HG03520 (cell line): ENCODE results near the gene ICE2.

Source experiments
- ATAC-seq: cut with Tn5 transposase; IDR thresholded peaks from one replicate; pipeline ENCODE4 v1.9.1; 2021; ENCODE audit warnings: mild to moderate bottlenecking, moderate library complexity; ENCODE audit not compliant: unreplicated experiment

The ICE2 gene

DNA sequence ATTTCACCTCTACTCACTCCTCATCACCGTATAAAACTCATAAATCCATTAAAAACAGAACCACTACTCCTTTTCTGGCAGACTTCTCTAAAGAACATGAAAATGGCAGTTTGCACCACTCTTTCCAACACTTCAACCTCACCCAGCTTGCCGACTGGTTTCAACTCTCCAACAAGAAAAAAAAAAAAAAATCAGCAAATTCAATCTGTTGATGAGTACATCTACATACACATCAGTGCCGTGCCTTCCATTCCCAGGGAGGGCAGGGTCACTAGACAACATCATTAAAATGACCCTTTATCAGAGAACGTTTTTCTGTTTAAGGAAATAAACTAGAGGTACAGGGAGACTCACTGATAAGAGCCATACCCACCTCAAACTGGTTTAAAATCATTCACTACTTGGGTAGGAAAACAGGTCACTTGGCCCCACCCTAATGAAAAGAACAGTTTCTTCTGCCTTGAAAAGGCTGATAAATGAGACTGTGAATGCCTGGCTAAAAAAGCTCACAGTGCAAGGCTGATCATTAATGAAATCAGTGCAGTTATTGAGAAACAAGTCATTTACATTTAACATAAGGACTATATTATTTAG, 87.1 kb downstream of the ICE2 start:
- ATAC-seq: no peak

- no peak for ATAC-seq
Observed at GRCh38 chr15:60390871-60391501, 88.0 kb downstream of the ICE2 start.

- ATAC-seq: no peak
Observed at GRCh38 chr15:60390231-60390630, 88.7 kb downstream of the ICE2 start.

GRCh38 chr15:60389261-60390077, 89.5 kb downstream of the ICE2 start:
- ATAC-seq: peak; percentile 65

DNA sequence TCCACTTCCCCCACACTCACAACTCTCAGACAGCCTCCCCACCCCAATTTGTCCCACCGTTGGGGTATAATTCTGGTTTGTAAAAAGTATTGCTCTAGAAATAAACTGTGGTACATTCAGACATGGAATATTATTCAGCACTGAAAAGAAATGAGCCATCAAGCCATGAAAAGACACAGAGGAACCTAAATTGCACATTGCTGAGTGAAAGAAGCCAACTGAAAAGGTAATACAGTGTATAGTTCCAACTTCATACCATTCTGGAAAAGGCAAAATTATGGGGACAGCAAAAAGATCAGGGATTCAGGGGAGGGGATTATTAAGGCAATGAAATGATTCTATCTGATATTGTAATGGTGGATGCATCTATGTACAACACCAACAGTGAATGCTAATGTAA, 91.6 kb downstream of the ICE2 start:
- ATAC-seq: no peak

DNA sequence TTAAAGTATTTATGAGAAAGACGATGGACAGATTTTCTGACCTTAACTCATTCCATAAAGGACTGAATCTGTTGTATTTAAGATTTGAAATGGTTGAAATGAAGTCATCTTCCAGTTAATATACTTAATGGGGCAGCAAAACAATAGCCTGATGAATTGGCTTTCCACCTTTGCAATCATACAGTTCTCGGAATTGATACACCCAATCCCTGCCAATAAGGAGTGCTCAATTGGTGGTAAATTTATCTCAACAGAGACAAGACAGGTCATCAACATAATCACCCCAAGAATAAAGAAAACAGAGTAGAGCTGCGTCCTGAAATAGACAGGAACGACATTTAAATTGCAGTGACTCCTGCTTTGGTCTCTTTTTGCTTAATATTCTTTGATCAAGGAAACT, 92.3 kb downstream of the ICE2 start:
- no peak for ATAC-seq

- ATAC-seq: no peak
Observed at GRCh38 chr15:60385620-60386552, 93.1 kb downstream of the ICE2 start.

DNA sequence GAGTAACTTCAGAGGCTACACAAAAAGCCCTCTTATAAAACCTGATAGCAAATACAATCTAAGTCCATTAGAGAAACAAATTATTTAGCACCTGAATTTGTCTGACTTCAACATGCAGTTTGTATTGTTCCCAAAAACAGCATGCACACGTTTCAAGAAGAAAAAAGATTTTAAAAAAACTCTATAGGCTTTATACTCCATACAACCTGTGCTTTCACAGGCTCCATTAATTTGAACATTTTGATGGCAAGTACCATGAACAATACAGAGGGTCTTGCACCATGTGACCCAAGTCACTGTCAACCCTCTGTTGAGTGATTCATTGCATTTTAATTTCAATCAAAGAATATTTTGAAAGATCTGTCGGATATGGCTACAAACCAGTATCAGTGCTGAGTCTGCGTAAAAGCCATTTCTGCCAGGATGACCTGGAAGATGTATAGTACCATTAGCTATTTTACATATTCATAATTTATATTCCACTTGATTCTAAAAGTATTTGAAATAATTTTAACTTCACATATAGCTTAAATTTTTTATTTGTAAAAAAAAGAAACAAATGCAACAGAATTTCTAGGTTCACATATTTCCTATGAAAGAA, 94.3 kb downstream of the ICE2 start:
- no peak for ATAC-seq

DNA sequence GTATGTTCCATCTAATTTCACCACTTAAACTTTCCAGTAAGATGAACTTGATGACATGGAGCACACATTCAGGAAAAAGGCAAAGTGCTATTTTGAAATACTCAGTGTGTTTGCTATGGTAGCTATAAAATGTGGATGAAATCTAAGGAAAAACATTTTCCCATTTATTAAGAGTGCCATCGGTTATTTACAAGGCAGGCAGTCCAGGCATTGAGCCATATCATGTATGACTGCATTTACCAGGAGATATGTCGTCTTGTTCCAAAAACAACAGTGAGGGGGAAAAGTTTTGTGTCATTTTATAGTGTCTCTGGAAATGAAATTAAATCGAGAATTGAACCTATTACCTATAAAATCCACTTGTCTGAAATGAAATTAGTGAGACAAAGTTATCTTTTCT, 94.9 kb downstream of the ICE2 start:
- ATAC-seq: no peak

GRCh38 chr15:60382773-60383674, 95.9 kb downstream of the ICE2 start:
- ATAC-seq: no peak

DNA sequence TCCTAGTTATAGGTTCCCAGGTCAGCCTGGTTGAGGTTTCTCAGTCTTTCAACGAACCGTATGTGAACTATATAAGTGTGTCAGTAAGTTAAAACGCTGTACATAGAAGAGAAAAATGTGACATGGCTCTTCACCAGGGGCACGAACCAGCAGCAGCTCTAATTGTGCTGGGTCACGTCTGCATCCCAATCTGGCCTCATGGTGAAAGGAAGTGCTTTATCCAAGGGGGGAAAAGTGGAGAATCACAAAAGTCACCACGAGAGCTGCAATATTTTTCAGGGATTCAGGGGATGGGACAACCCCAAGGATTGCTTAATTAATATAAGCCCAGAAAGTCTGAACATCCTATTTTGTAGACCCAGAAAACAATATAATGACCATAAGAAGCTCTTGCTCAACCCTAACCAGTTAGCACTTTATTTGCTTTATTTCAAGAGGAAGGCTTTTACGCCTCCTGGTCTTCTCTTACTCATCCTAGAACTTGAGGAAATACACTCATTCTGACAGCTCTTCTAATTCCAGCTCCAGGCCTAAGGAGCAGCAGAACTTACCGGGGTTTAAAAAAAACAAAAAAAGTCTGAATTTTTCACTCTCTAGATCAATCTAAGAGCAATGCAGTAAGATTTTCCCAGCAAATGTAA, 97.7 kb downstream of the ICE2 start:
- ATAC-seq: no peak

DNA sequence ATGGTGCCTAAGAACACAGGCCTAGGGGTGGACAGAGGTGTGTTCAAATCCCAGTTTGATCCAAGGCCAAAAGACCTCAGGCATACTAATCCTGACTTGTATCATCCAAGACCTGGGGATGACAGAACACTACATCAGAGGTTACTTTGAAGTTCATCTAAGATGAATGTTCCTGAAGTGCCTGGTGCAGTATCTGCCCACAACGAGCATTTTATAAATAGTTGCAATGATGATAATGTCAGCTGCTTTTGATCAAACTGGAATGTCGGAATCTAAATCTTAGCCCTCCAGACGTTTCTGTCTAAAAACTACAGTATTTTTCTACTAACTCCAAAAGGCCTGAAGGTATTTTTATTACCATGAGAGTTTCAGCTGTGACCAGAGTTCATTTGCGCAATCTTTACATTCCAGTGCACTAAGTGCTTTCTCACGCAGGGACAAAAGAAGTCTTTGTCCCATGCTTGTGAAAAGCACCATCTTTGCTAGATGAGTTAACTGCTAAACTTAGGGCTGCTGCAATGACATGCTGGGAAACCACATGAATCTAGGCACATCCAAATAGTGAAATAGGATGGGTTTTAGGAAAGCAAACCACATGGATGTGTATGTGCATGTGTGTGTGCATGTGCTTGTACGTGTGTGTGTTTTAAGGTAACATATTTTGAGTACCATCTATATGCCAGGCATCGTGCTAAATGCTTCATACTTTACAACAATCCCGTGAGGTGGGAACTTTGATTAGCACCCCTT, 99.2 kb downstream of the ICE2 start:
- no peak for ATAC-seq

DNA sequence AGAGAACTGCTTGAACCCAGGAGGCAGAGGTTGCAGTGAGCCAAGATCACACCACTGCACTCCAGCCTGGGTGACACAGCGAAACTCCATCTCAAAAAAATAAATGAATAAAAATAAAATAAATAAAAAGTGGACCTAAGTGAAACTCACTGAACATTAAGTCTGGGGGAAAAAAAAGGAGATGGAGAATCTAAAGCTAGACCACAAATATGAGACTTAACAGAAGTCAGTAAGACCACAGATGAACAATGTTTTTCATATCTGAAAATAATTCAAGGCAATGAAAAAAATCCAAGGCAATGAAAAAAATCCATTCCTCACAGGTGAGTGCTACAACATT, 99.8 kb downstream of the ICE2 start:
- no peak for ATAC-seq

GRCh38 chr15:60376677-60377095, 102.3 kb downstream of the ICE2 start:
- no peak for ATAC-seq

DNA sequence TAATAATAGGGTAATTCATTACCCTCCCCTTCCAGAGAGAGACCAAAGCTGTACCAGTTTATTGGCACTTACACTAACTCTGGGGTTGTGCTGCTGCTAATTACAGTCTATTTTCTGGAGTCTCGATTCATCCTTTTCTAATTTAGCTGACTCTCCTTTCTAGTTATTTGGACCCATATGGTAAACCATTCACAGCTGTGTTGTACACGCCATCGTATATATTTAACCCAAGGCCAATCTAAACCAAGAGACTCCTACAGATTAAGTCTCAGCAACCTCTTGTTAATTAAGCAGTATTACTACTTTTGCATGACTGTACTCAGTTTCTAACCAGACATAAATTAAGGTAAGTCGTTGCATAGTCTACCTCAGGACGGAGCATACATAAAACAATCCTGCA, 103.6 kb downstream of the ICE2 start:
- ATAC-seq: no peak

- ATAC-seq: no peak
Observed at GRCh38 chr15:60374628-60375081, 104.3 kb downstream of the ICE2 start.

- no peak for ATAC-seq
Observed at GRCh38 chr15:60374209-60374608, 104.7 kb downstream of the ICE2 start.

GRCh38 chr15:60373745-60374144, 105.2 kb downstream of the ICE2 start:
- no peak for ATAC-seq
